Measurements from ENCODE around the gene NME9. TPM values are rescaled to one million over a fixed set of nuclear protein-coding genes. Genes with fewer than 3 reads are reported as not detected.

Gene NME9
- total RNA-seq, 1 donor from 2014 or later, result not detected

GRCh38 chr3:138323971-138324370, 5.7 kb downstream of the NME9 start:
- no peak for TF ChIP-seq CTCF (IDR thresholded peaks at IDR 0.05)
- Mint-ChIP-seq H3K27ac (ENCODE audit: unreplicated experiment) (no peak overlapping the region), H3K4me3 (ENCODE audit: unreplicated experiment) (no peak overlapping the region), H3K36me3 (ENCODE audit: low read depth) (no peaks in the 10 kb centered on the region), H3K9me3 (ENCODE audit: low read depth) (no peaks in the 10 kb centered on the region), H3K27me3 (ENCODE audit: low read depth) (peaks cover 5% of the 10 kb centered on the region), H3K4me1 (ENCODE audit: low read depth) (peaks cover 11% of the 10 kb centered on the region)
- DNase-seq (ENCODE audit: low spot score), result no peak

DNA sequence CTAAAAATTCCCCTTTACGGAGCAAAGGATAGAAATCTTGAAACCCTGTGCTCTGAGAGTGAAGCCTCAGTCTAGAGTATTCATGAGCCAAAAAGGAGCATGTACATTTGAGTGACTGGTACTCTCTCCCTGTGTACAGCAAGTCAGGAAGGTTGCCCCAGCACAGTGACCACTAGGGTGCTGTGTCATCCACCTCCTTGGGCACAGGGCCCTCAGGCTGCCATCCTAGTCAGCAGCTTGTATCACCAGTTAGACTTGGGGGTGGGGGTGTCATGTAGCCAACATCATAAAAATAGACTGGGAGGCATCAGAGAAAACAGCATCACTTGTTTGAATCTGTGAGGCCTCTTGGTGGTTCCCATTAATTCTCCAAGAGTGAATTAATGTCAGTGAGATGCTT, 12.0 kb downstream of the NME9 start:
- no peak overlapping the region for H3K4me3 Mint-ChIP-seq (ENCODE audit: unreplicated experiment)
- no peak for TF ChIP-seq CTCF (IDR thresholded peaks at IDR 0.05)
- H3K27me3 Mint-ChIP-seq (ENCODE audit: low read depth), result peaks cover 10% of the 10 kb centered on the region
- H3K27ac Mint-ChIP-seq (ENCODE audit: unreplicated experiment), result no peak overlapping the region
- no peaks in the 10 kb centered on the region for H3K36me3 Mint-ChIP-seq (ENCODE audit: low read depth)
- peaks cover 12% of the 10 kb centered on the region for H3K4me1 Mint-ChIP-seq (ENCODE audit: low read depth)
- no peak for DNase-seq (ENCODE audit: low spot score)
- H3K9me3 Mint-ChIP-seq (ENCODE audit: low read depth), result no peaks in the 10 kb centered on the region

GRCh38 chr3:138314751-138315150, 14.9 kb downstream of the NME9 start:
- H3K4me3 Mint-ChIP-seq (ENCODE audit: unreplicated experiment), result no peak overlapping the region
- H3K36me3 Mint-ChIP-seq (ENCODE audit: low read depth), result peaks cover 12% of the 10 kb centered on the region
- peaks cover 7% of the 10 kb centered on the region for H3K4me1 Mint-ChIP-seq (ENCODE audit: low read depth)
- peaks cover 22% of the 10 kb centered on the region for H3K9me3 Mint-ChIP-seq (ENCODE audit: low read depth)
- peaks cover 24% of the 10 kb centered on the region for H3K27me3 Mint-ChIP-seq (ENCODE audit: low read depth)
- no peak for DNase-seq (ENCODE audit: low spot score)
- no peak for TF ChIP-seq CTCF (IDR thresholded peaks at IDR 0.05)
- H3K27ac Mint-ChIP-seq (ENCODE audit: unreplicated experiment), result no peak overlapping the region

- H3K9me3 Mint-ChIP-seq (ENCODE audit: low read depth), result peaks cover 38% of the 10 kb centered on the region
- H3K27me3 Mint-ChIP-seq (ENCODE audit: low read depth), result peaks cover 24% of the 10 kb centered on the region
- H3K4me1 Mint-ChIP-seq (ENCODE audit: low read depth), result peaks cover 7% of the 10 kb centered on the region
- no peak overlapping the region for H3K4me3 Mint-ChIP-seq (ENCODE audit: unreplicated experiment)
- peaks cover 22% of the 10 kb centered on the region for H3K36me3 Mint-ChIP-seq (ENCODE audit: low read depth)
- no peak overlapping the region for H3K27ac Mint-ChIP-seq (ENCODE audit: unreplicated experiment)
- no peak for TF ChIP-seq CTCF (IDR thresholded peaks at IDR 0.05)
- no peak for DNase-seq (ENCODE audit: low spot score)
Measured at GRCh38 chr3:138310494-138310893, 19.2 kb downstream of the NME9 start.

- Mint-ChIP-seq H3K27me3 (ENCODE audit: low read depth) (peaks cover 24% of the 10 kb centered on the region), H3K4me1 (ENCODE audit: low read depth) (no peaks in the 10 kb centered on the region), H3K4me3 (ENCODE audit: unreplicated experiment) (no peak overlapping the region), H3K9me3 (ENCODE audit: low read depth) (peaks cover 38% of the 10 kb centered on the region), H3K27ac (ENCODE audit: unreplicated experiment) (no peak overlapping the region), H3K36me3 (ENCODE audit: low read depth) (peaks cover 22% of the 10 kb centered on the region)
- TF ChIP-seq CTCF (IDR thresholded peaks at IDR 0.05), result no peak
- DNase-seq (ENCODE audit: low spot score), result no peak
Measured at GRCh38 chr3:138308783-138309182, 20.9 kb downstream of the NME9 start.
